ENCODE results near the gene BRAF. TPM values are rescaled to one million over a fixed set of nuclear protein-coding genes. Genes with fewer than 3 reads are reported as not detected.

The BRAF gene
- total and polyA plus RNA-seq, 2 donors (not counting 3 experiments of a cell fraction or from before 2014, with no cell fraction given) = 6.6 to 26.2 TPM

- no peak for TF ChIP-seq JUN (IDR thresholded peaks at IDR 0.05; ENCODE audit: borderline replicate concordance, insufficient read depth, insufficient read length, low read depth)
- Histone ChIP-seq H3K4me2 (ENCODE audit: insufficient read depth, low read length) (no peak overlapping the region), H3K4me3 (replicated peaks in 1 of 3; ENCODE audit: insufficient read depth in 1 of 3, low read depth in 1 of 3, low read length in 3 of 3) (no peak overlapping the region), H3K79me2 (ENCODE audit: control insufficient read depth, insufficient read depth, low read length) (no peaks in the 10 kb centered on the region), H4K20me1 (replicated peaks; ENCODE audit: control insufficient read depth, extremely low read depth, insufficient read depth, low read length) (no peaks in the 10 kb centered on the region), H3K9ac (replicated peaks; ENCODE audit: extremely low read depth, insufficient read depth, low read length) (no peak overlapping the region), H3K9me3 (replicated peaks; ENCODE audit: control insufficient read depth, insufficient read depth, low read length) (no peaks in the 10 kb centered on the region), H3K9me1 (replicated peaks; ENCODE audit: control insufficient read depth, extremely low read depth, insufficient read depth, low read length) (no peaks in the 10 kb centered on the region), H2AFZ (ENCODE audit: low read depth, low read length) (no peak overlapping the region), H3K36me3 (ENCODE audit: control insufficient read depth in 2 of 2, extremely low read depth in 1 of 2, insufficient read depth in 2 of 2, low read length in 2 of 2) (no peaks in the 10 kb centered on the region), H3K4me1 (ENCODE audit: control insufficient read depth, extremely low read depth, insufficient read depth, low read length) (no peaks in the 10 kb centered on the region), H3K27me3 (ENCODE audit: control insufficient read depth in 2 of 2, insufficient read depth in 2 of 2, low read length in 2 of 2) (no peaks in the 10 kb centered on the region), H3K27ac (ENCODE audit: insufficient read depth, low read depth, low read length) (no peak overlapping the region)
- dilution Hi-C loops (cut with MboI; ENCODE audit: extremely low pct_ligation_motif_present, low sequenced_read_pairs) (no loop called here), intact Hi-C loops (cut with micrococcal nuclease) (no loop called here)
- POLR2A ChIA-PET = no interaction called here
- FAIRE-seq = no peak
- DNase-seq (ENCODE audit: low read depth, low spot score) = no peak
- no TSS peak for BruUV-seq (replicated peaks)
- CTCF ChIA-PET = no interaction called here
These were observed 16.2 kb upstream of the BRAF start for GRCh38 chr7:140940898-140941297.

GRCh38 chr7:140937702-140938264 is 13.1 kb upstream of the BRAF start:
- intact Hi-C loops (cut with micrococcal nuclease) (no loop called here), dilution Hi-C loops (cut with MboI; ENCODE audit: extremely low pct_ligation_motif_present, low sequenced_read_pairs) (no loop called here)
- Histone ChIP-seq H3K27me3 (ENCODE audit: control insufficient read depth in 2 of 2, insufficient read depth in 2 of 2, low read length in 2 of 2) (peaks cover 4 to 5% of the 10 kb centered on the region in 2 experiments), H3K27ac (ENCODE audit: insufficient read depth, low read depth, low read length) (no peak overlapping the region), H3K9ac (replicated peaks; ENCODE audit: extremely low read depth, insufficient read depth, low read length) (no peak overlapping the region), H3K36me3 (ENCODE audit: control insufficient read depth in 2 of 2, extremely low read depth in 1 of 2, insufficient read depth in 2 of 2, low read length in 2 of 2) (no peaks in the 10 kb centered on the region), H3K9me3 (replicated peaks; ENCODE audit: control insufficient read depth, insufficient read depth, low read length) (no peaks in the 10 kb centered on the region), H3K79me2 (ENCODE audit: control insufficient read depth, insufficient read depth, low read length) (no peaks in the 10 kb centered on the region), H3K4me1 (ENCODE audit: control insufficient read depth, extremely low read depth, insufficient read depth, low read length) (no peaks in the 10 kb centered on the region), H3K4me2 (ENCODE audit: insufficient read depth, low read length) (no peak overlapping the region), H3K9me1 (replicated peaks; ENCODE audit: control insufficient read depth, extremely low read depth, insufficient read depth, low read length) (no peaks in the 10 kb centered on the region), H3K4me3 (replicated peaks in 1 of 3; ENCODE audit: insufficient read depth in 1 of 3, low read depth in 1 of 3, low read length in 3 of 3) (no peak overlapping the region), H2AFZ (ENCODE audit: low read depth, low read length) (no peak overlapping the region), H4K20me1 (replicated peaks; ENCODE audit: control insufficient read depth, extremely low read depth, insufficient read depth, low read length) (no peaks in the 10 kb centered on the region)
- no peak for DNase-seq (ENCODE audit: low read depth, low spot score)
- no peak for TF ChIP-seq JUN (IDR thresholded peaks at IDR 0.05; ENCODE audit: borderline replicate concordance, insufficient read depth, insufficient read length, low read depth)
- TF ChIP-seq MAX (IDR thresholded peaks at IDR 0.05; ENCODE audit: insufficient read depth, insufficient read length) = no peak
- no TSS peak for BruUV-seq (replicated peaks)
- CTCF ChIA-PET = no interaction called here
- no peak for FAIRE-seq
- POLR2A ChIA-PET = no interaction called here

All from endothelial cell of umbilical vein (primary cell).